ENCODE data around the gene SF1. TPM values are rescaled to one million over a fixed set of nuclear protein-coding genes. Genes with fewer than 3 reads are reported as not detected.

The SF1 gene
- total and polyA plus RNA-seq, 2 donors from 2014 or later, result 87.5 to 320 TPM

DNA sequence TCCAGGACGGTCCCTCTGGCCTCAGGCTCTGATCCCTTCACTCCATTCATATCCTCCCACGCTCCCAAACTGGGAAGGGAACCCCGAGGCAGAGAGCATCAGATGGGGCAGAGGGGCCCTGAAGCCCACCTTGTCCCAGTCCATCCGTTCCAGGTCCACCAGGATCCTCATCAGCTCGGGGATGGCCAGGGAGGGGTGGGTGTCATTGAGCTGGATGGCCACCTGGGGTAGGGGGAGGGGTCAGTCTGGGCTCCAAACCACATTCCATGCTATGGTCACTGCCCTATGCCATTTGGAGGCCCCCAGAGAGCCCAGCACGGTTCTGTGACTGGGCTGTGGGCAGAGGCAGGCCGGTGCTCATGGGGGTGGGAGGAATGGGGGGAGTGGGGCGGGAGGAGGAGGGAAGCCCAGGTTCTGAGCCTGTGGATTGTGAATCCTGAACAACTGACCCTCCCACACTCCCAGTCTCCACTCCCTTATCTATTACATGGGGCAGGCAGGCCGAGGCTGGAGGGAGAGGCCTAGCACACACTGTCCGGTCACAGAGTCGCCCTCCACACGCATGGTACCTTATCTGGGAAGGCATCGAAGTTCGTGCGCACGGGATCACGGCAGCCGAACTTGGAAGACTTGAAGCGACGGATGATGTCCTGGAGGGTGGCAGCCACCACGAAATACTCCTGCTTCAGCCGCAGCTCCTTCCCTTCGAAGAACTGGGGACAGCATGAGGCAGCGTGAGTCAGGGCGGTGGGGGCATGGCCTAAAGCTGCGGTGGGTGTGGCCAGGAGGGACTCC is 24.0 kb downstream of the SF1 start:
- peaks cover 0 to 2% (median 0%) of the 10 kb centered on the region in 3 donors for H3K4me1 ChIP-seq (ENCODE audit: control insufficient read depth in 2 of 3, insufficient read depth in 2 of 3, low read depth in 1 of 3, low read length in 3 of 3)
- no peak overlapping the region for H3K4me3 ChIP-seq (ENCODE audit: low read length in 3 of 3)
- no peaks in the 10 kb centered on the region for H3K9me3 ChIP-seq (ENCODE audit: control insufficient read depth in 2 of 3, insufficient read depth in 1 of 3, low read length in 3 of 3)
- FAIRE-seq (no peak), DNase-seq (peak in 2 of 5 donors; percentile 45 to 68)
- no peaks in the 10 kb centered on the region for H3K36me3 ChIP-seq (ENCODE audit: control insufficient read depth in 2 of 3, insufficient read depth in 3 of 3, low read length in 3 of 3)
- no peak overlapping the region for H3K27ac ChIP-seq (ENCODE audit: low read depth in 2 of 2, low read length in 2 of 2)
- no peaks in the 10 kb centered on the region for H3K27me3 ChIP-seq (ENCODE audit: control insufficient read depth, insufficient read depth, low read length)
- no peak overlapping the region for H3K9ac ChIP-seq (ENCODE audit: low read length in 3 of 3)
- TF ChIP-seq, protein P1, sequence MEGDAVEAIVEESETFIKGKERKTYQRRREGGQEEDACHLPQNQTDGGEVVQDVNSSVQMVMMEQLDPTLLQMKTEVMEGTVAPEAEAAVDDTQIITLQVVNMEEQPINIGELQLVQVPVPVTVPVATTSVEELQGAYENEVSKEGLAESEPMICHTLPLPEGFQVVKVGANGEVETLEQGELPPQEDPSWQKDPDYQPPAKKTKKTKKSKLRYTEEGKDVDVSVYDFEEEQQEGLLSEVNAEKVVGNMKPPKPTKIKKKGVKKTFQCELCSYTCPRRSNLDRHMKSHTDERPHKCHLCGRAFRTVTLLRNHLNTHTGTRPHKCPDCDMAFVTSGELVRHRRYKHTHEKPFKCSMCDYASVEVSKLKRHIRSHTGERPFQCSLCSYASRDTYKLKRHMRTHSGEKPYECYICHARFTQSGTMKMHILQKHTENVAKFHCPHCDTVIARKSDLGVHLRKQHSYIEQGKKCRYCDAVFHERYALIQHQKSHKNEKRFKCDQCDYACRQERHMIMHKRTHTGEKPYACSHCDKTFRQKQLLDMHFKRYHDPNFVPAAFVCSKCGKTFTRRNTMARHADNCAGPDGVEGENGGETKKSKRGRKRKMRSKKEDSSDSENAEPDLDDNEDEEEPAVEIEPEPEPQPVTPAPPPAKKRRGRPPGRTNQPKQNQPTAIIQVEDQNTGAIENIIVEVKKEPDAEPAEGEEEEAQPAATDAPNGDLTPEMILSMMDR (IDR thresholded peaks at IDR 0.05; ENCODE audit: borderline replicate concordance, extremely low read depth, insufficient read depth), result no peak
- intact Hi-C loops (cut with DNase I), result no loop called here

GRCh38 chr11:64753380-64754123 is 24.8 kb downstream of the SF1 start:
- H3K9ac ChIP-seq (ENCODE audit: low read length in 3 of 3), result no peak overlapping the region
- no peak for FAIRE-seq
- no peaks in the 10 kb centered on the region for H3K27me3 ChIP-seq (ENCODE audit: control insufficient read depth, insufficient read depth, low read length)
- no peak overlapping the region for H3K27ac ChIP-seq (ENCODE audit: low read depth in 2 of 2, low read length in 2 of 2)
- H3K9me3 ChIP-seq (ENCODE audit: control insufficient read depth in 2 of 3, insufficient read depth in 1 of 3, low read length in 3 of 3), result no peaks in the 10 kb centered on the region
- no peak overlapping the region for H3K4me3 ChIP-seq (ENCODE audit: low read length in 3 of 3)
- no peaks in the 10 kb centered on the region for H3K36me3 ChIP-seq (ENCODE audit: control insufficient read depth in 2 of 3, insufficient read depth in 3 of 3, low read length in 3 of 3)
- TF ChIP-seq, protein P1 (IDR thresholded peaks at IDR 0.05; ENCODE audit: borderline replicate concordance, extremely low read depth, insufficient read depth), result no peak
- peak in 1 of 5 donors; percentile 64 for DNase-seq
- H3K4me1 ChIP-seq (ENCODE audit: control insufficient read depth in 2 of 3, insufficient read depth in 2 of 3, low read depth in 1 of 3, low read length in 3 of 3), result no peaks in the 10 kb centered on the region
- intact Hi-C loops (cut with DNase I), result no loop called here

- Histone ChIP-seq H3K9ac (ENCODE audit: low read length in 3 of 3) (no peak overlapping the region), H3K36me3 (ENCODE audit: control insufficient read depth in 2 of 3, insufficient read depth in 3 of 3, low read length in 3 of 3) (no peaks in the 10 kb centered on the region), H3K4me3 (ENCODE audit: low read length in 3 of 3) (no peak overlapping the region), H3K27me3 (ENCODE audit: control insufficient read depth, insufficient read depth, low read length) (no peaks in the 10 kb centered on the region), H3K27ac (ENCODE audit: low read depth in 2 of 2, low read length in 2 of 2) (no peak overlapping the region), H3K4me1 (ENCODE audit: control insufficient read depth in 2 of 3, insufficient read depth in 2 of 3, low read depth in 1 of 3, low read length in 3 of 3) (no peaks in the 10 kb centered on the region), H3K9me3 (ENCODE audit: control insufficient read depth in 2 of 3, insufficient read depth in 1 of 3, low read length in 3 of 3) (no peaks in the 10 kb centered on the region)
- FAIRE-seq (no peak), DNase-seq (peak in 1 of 5 donors; percentile 65)
- intact Hi-C loops (cut with DNase I), result no loop called here
- TF ChIP-seq, protein P1 (IDR thresholded peaks at IDR 0.05; ENCODE audit: borderline replicate concordance, extremely low read depth, insufficient read depth), result no peak
Observed at GRCh38 chr11:64753019-64753379, 25.3 kb downstream of the SF1 start.

Data from kidney (tissue), 14 donors.